ENCODE data around the gene YWHAQ. TPM values are rescaled to one million over a fixed set of nuclear protein-coding genes. Genes with fewer than 3 reads are reported as not detected.
A peak's percentile ranks its signal among the peaks of the same experiment; 100 is the strongest.
"Not testable (repeated sequence)": the region's sequence is repeated elsewhere in the genome, so short reads cannot be mapped to it uniquely, and the experiment has no call there.

Gene YWHAQ
- total and polyA plus RNA-seq, 2 donors (not counting 1 experiment from before 2014, with no cell fraction given): 68.7 to 126 TPM

DNA sequence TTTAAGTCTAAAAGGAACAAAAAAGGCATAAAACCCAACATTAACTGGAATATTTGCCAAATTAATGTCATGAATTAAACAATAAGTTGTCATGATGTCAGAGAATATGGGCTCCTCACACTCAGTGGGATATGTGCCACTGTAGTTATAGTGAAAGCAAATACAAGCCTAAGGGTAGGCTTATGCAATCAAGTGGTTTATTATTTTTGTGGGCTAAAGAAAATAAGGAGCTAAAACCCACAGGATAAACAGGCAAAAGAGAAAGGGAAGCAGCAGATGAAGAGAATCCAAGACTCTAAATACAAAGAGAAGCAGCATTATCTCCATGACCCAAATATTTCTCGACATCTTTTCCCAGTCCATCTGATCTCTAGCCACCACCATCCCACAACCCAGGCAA lies 17.5 kb downstream of the YWHAQ start:
- Mint-ChIP-seq H3K9me3 (ENCODE audit: insufficient read depth) (no peaks in the 10 kb centered on the region), H3K27me3 (no peaks in the 10 kb centered on the region), H3K4me1 (peaks cover 74% of the 10 kb centered on the region), H3K27ac (no peak overlapping the region), H3K4me3 (no peak overlapping the region)
- DNase-seq: no peak
- Histone ChIP-seq H3K79me2 (ENCODE audit: control insufficient read depth, insufficient read depth, low read length) (peaks cover 99% of the 10 kb centered on the region), H3K27me3 (replicated peaks in 1 of 4; ENCODE audit: control extremely low read depth in 1 of 4, control insufficient read depth in 3 of 4, insufficient read depth in 4 of 4, low read length in 3 of 4) (no peaks in the 10 kb centered on the region), H2AFZ (ENCODE audit: insufficient read depth, low read depth, low read length, poor library complexity, severe bottlenecking) (no peak overlapping the region), H3K4me3 (ENCODE audit: control extremely low read depth in 1 of 5, extremely low read depth in 1 of 5, insufficient read depth in 1 of 5, low read depth in 2 of 5, low read length in 4 of 5) (no peak overlapping the region), H3K36me3 (replicated peaks in 1 of 2; ENCODE audit: control extremely low read depth in 1 of 2, control insufficient read depth in 1 of 2, extremely low read depth in 1 of 2, insufficient read depth in 2 of 2, low read length in 1 of 2) (peaks cover 2 to 3% of the 10 kb centered on the region in 2 experiments), H3K27ac (ENCODE audit: low read length in 2 of 2) (no peak overlapping the region), H4K20me1 (ENCODE audit: control insufficient read depth, insufficient read depth, low read length, poor library complexity, severe bottlenecking) (peaks cover 53% of the 10 kb centered on the region), H3K4me2 (replicated peaks; ENCODE audit: low read depth, low read length, poor library complexity, severe bottlenecking) (no peak overlapping the region), H3K4me1 (ENCODE audit: control insufficient read depth in 2 of 2, insufficient read depth in 2 of 2, low read length in 2 of 2) (peaks cover 14 to 20% of the 10 kb centered on the region in 2 donors), H3K9me3 (ENCODE audit: control extremely low read depth in 1 of 3, control insufficient read depth in 2 of 3, insufficient read depth in 1 of 3, low read length in 2 of 3) (no peaks in the 10 kb centered on the region), H3K9ac (ENCODE audit: low read length) (no peak overlapping the region)
- POLR2A ChIA-PET: no interaction called here
- no peak for TF ChIP-seq EZH2 (IDR thresholded peaks at IDR 0.05; ENCODE audit: borderline replicate concordance, insufficient read depth, low read depth, low read length, poor library complexity, severe bottlenecking)
- TF ChIP-seq, protein P1, sequence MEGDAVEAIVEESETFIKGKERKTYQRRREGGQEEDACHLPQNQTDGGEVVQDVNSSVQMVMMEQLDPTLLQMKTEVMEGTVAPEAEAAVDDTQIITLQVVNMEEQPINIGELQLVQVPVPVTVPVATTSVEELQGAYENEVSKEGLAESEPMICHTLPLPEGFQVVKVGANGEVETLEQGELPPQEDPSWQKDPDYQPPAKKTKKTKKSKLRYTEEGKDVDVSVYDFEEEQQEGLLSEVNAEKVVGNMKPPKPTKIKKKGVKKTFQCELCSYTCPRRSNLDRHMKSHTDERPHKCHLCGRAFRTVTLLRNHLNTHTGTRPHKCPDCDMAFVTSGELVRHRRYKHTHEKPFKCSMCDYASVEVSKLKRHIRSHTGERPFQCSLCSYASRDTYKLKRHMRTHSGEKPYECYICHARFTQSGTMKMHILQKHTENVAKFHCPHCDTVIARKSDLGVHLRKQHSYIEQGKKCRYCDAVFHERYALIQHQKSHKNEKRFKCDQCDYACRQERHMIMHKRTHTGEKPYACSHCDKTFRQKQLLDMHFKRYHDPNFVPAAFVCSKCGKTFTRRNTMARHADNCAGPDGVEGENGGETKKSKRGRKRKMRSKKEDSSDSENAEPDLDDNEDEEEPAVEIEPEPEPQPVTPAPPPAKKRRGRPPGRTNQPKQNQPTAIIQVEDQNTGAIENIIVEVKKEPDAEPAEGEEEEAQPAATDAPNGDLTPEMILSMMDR (IDR thresholded peaks at IDR 0.05): no peak
- ATAC-seq (ENCODE audit: low read depth): no peak
- intact Hi-C loops (cut with micrococcal nuclease): no loop called here
- WGBS (ENCODE audit: insufficient coverage): no CpG with 5 or more reads among the region's 1 CpG
- CTCF ChIA-PET: no interaction called here

GRCh38 chr2:9611549-9611912 lies 19.3 kb downstream of the YWHAQ start:
- DNase-seq; POLR2A ChIA-PET; H3K4me2 ChIP-seq (replicated peaks; ENCODE audit: low read depth, low read length, poor library complexity, severe bottlenecking); H3K9ac ChIP-seq (ENCODE audit: low read length); H3K9me3 Mint-ChIP-seq (ENCODE audit: insufficient read depth); H3K4me3 Mint-ChIP-seq; intact Hi-C loops (cut with micrococcal nuclease); H3K27me3 ChIP-seq (replicated peaks in 1 of 4; ENCODE audit: control extremely low read depth in 1 of 4, control insufficient read depth in 3 of 4, insufficient read depth in 4 of 4, low read length in 3 of 4); H3K36me3 ChIP-seq (replicated peaks in 1 of 2; ENCODE audit: control extremely low read depth in 1 of 2, control insufficient read depth in 1 of 2, extremely low read depth in 1 of 2, insufficient read depth in 2 of 2, low read length in 1 of 2); H3K4me3 ChIP-seq (ENCODE audit: control extremely low read depth in 1 of 5, extremely low read depth in 1 of 5, insufficient read depth in 1 of 5, low read depth in 2 of 5, low read length in 4 of 5); CTCF ChIA-PET; ATAC-seq (ENCODE audit: low read depth); H2AFZ ChIP-seq (ENCODE audit: insufficient read depth, low read depth, low read length, poor library complexity, severe bottlenecking); H3K9me3 ChIP-seq (ENCODE audit: control extremely low read depth in 1 of 3, control insufficient read depth in 2 of 3, insufficient read depth in 1 of 3, low read length in 2 of 3); H3K27me3 Mint-ChIP-seq; H3K27ac Mint-ChIP-seq: not testable (repeated sequence)
- Histone ChIP-seq H4K20me1 (ENCODE audit: control insufficient read depth, insufficient read depth, low read length, poor library complexity, severe bottlenecking) (peaks cover 40% of the 10 kb centered on the region), H3K4me1 (ENCODE audit: control insufficient read depth in 2 of 2, insufficient read depth in 2 of 2, low read length in 2 of 2) (peaks cover 24 to 27% of the 10 kb centered on the region in 2 donors), H3K79me2 (ENCODE audit: control insufficient read depth, insufficient read depth, low read length) (peaks cover 96% of the 10 kb centered on the region), H3K27ac (ENCODE audit: low read length in 2 of 2) (peak overlapping the region in 1 of 2 donors; percentile 4)
- H3K4me1 Mint-ChIP-seq: peaks cover 72% of the 10 kb centered on the region
- over 99% methylated on average over 7 of the region's 8 CpGs for WGBS (ENCODE audit: insufficient coverage)

Measured in B cell (primary cell).